Activated CD8-positive, alpha-beta T cell treated with anti-CD3 and anti-CD28 coated beads for 36 hours (primary cell): ENCODE data around the gene MACROD2. TPM values are rescaled to one million over a fixed set of nuclear protein-coding genes. Genes with fewer than 3 reads are reported as not detected.

Source experiments
- ATAC-seq: fragments of 200-7000 bp; cut with Tn5 transposase; one replicate; pipeline ENCODE4 v1.10.0; 2021; ENCODE audit warnings: mild to moderate bottlenecking, moderate library complexity
- CTCF ChIA-PET: fragments of 350-600 bp; sonication (Branson Sonifier 250); formaldehyde crosslinking; loops from one replicate; lab custom pipeline; 2021; ENCODE audit warnings: antibody characterized with exemption; lab: Charles Lee
- POLR2A ChIA-PET: fragments of 350-600 bp; sonication (Branson Sonifier 250); formaldehyde crosslinking; loops from one replicate; lab custom pipeline; 2021; ENCODE audit warnings: antibody characterized with exemption; lab: Charles Lee
- DNase-seq: peaks from one replicate; pipeline ENCODE4 v3.0.0-alpha.2; 2020
- H3K27ac Mint-ChIP-seq: one replicate; pipeline ENCODE4 v1.8.0; 2021; ENCODE audit warnings: mild to moderate bottlenecking, mixed read lengths
- H3K27me3 Mint-ChIP-seq: one replicate; pipeline ENCODE4 v1.8.0; 2021; ENCODE audit warnings: mixed read lengths
- H3K36me3 Mint-ChIP-seq: one replicate; pipeline ENCODE4 v1.8.0; 2021; ENCODE audit warnings: low read depth, mixed read lengths
- H3K4me1 Mint-ChIP-seq: one replicate; pipeline ENCODE4 v1.8.0; 2021; ENCODE audit warnings: low read depth, mixed read lengths
- H3K4me3 Mint-ChIP-seq: one replicate; pipeline ENCODE4 v1.8.0; 2021; ENCODE audit warnings: mild to moderate bottlenecking, moderate library complexity, mixed read lengths
- H3K9me3 Mint-ChIP-seq: one replicate; pipeline ENCODE4 v1.8.0; 2021; ENCODE audit warnings: mixed read lengths
- CTCF ChIP-seq: fragments of 200-600 bp; IDR thresholded peaks from one replicate; pipeline ENCODE4 v1.8.0; 2022; ENCODE audit warnings: antibody characterized with exemption, mild to moderate bottlenecking
- intact Hi-C: fragments of 100-400 bp; cut with micrococcal nuclease; formaldehyde crosslinking; loops from one replicate; pipeline ENCODE4 v1.10.0; 2022
- total RNA-seq, 2 experiments: library from RNA; stranded (reverse); gene quantifications; one replicate each; pipeline ENCODE4 v1.2.3, GENCODE V29; 2021

Gene MACROD2
- total RNA-seq, 2 experiments from 2014 or later, result not detected

- intact Hi-C loops, result no loop called here
- Mint-ChIP-seq H3K27me3 (no peaks in the 10 kb centered on the region), H3K36me3 (no peaks in the 10 kb centered on the region), H3K9me3 (peaks cover 4% of the 10 kb centered on the region), H3K4me3 (no peak overlapping the region), H3K27ac (no peak overlapping the region), H3K4me1 (no peaks in the 10 kb centered on the region)
- CTCF ChIA-PET, result no interaction called here
- ATAC-seq (no peak), DNase-seq (no peak)
- POLR2A ChIA-PET, result no interaction called here
- TF ChIP-seq CTCF, result no peak
Measured at GRCh38 chr20:14960831-14961230, 965.5 kb downstream of the MACROD2 start.

DNA sequence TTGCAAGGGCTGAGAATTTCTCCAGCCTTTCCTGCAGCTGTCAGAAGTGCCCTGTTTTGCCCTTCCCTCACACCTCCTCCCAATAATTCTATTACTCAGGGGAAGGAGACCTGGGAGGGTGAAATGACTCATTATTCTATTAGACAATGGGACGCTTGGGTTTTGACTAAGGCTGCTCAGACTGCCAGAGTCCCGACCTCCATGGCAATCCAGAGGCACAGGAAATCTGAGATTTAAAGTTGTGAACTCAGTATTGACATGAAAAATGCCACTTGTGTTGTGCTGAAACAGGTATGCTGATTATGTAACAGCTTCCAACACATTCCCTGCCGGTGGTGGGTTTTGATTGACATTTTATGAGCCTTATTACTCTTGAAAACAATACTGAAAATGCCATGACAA, 967.9 kb downstream of the MACROD2 start:
- intact Hi-C loops, result no loop called here
- CTCF ChIA-PET, result no interaction called here
- no peak for ATAC-seq
- POLR2A ChIA-PET, result no interaction called here
- H3K27me3 Mint-ChIP-seq, result no peaks in the 10 kb centered on the region
- H3K9me3 Mint-ChIP-seq, result peaks cover 4% of the 10 kb centered on the region
- H3K36me3 Mint-ChIP-seq, result no peaks in the 10 kb centered on the region
- H3K4me3 Mint-ChIP-seq, result no peak overlapping the region
- no peak overlapping the region for H3K27ac Mint-ChIP-seq
- DNase-seq, result no peak
- H3K4me1 Mint-ChIP-seq, result no peaks in the 10 kb centered on the region
- no peak for TF ChIP-seq CTCF

GRCh38 chr20:14966203-14966602, 970.9 kb downstream of the MACROD2 start:
- no peaks in the 10 kb centered on the region for H3K4me1 Mint-ChIP-seq
- no peak overlapping the region for H3K27ac Mint-ChIP-seq
- CTCF ChIA-PET, result no interaction called here
- DNase-seq (no peak), ATAC-seq (no peak)
- H3K4me3 Mint-ChIP-seq, result no peak overlapping the region
- no peak for TF ChIP-seq CTCF
- no peaks in the 10 kb centered on the region for H3K27me3 Mint-ChIP-seq
- no peaks in the 10 kb centered on the region for H3K36me3 Mint-ChIP-seq
- intact Hi-C loops, result no loop called here
- POLR2A ChIA-PET, result no interaction called here
- peaks cover 2% of the 10 kb centered on the region for H3K9me3 Mint-ChIP-seq

GRCh38 chr20:14966808-14967207, 971.5 kb downstream of the MACROD2 start:
- Mint-ChIP-seq H3K27ac (no peak overlapping the region), H3K4me3 (no peak overlapping the region), H3K9me3 (peaks cover 2% of the 10 kb centered on the region), H3K36me3 (no peaks in the 10 kb centered on the region), H3K4me1 (no peaks in the 10 kb centered on the region), H3K27me3 (no peaks in the 10 kb centered on the region)
- intact Hi-C loops, result no loop called here
- CTCF ChIA-PET, result no interaction called here
- TF ChIP-seq CTCF, result no peak
- POLR2A ChIA-PET, result no interaction called here
- no peak for DNase-seq
- no peak for ATAC-seq

GRCh38 chr20:14972256-14972655, 976.9 kb downstream of the MACROD2 start:
- H3K36me3 Mint-ChIP-seq, result no peaks in the 10 kb centered on the region
- H3K9me3 Mint-ChIP-seq, result no peaks in the 10 kb centered on the region
- ChIA-PET POLR2A (no interaction called here), CTCF (no interaction called here)
- H3K4me1 Mint-ChIP-seq, result no peaks in the 10 kb centered on the region
- TF ChIP-seq CTCF, result no peak
- ATAC-seq, result no peak
- no peak overlapping the region for H3K4me3 Mint-ChIP-seq
- H3K27ac Mint-ChIP-seq, result no peak overlapping the region
- intact Hi-C loops, result no loop called here
- no peaks in the 10 kb centered on the region for H3K27me3 Mint-ChIP-seq
- no peak for DNase-seq
